ENCODE results near the gene THG1L. TPM values are rescaled to one million over a fixed set of nuclear protein-coding genes. Genes with fewer than 3 reads are reported as not detected.
"Not testable (repeated sequence)": the region's sequence is repeated elsewhere in the genome, so short reads cannot be mapped to it uniquely, and the experiment has no call there.

Gene THG1L
- total RNA-seq, 2 experiments from 2014 or later = 12.4 to 13.4 TPM

DNA sequence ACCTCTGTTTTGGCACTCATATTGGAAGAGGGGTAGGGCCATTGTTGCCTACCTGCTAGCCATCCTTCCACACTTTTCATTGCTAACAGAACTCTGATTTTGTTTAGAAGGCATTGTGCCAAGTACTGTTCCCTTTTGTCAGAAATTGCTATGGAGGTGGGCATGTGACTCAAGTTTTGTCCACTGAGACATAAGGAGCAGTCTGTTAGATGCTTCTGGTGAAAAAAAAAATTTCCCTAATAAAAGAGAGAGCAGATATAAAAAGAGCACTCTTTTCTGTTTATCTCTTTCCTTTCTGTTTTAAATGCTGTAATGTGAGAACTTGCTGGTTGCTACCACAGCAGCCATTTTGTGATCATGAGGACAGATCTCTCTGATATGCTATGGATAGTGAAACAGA, 21.9 kb upstream of the THG1L start:
- no peak overlapping the region for H3K27ac Mint-ChIP-seq
- H3K9me3 Mint-ChIP-seq (ENCODE audit: insufficient read depth) = no peaks in the 10 kb centered on the region
- ATAC-seq (no peak), DNase-seq (no peak)
- H3K4me1 Mint-ChIP-seq (ENCODE audit: low read depth) = no peaks in the 10 kb centered on the region
- CTCF ChIA-PET = no interaction called here
- POLR2A ChIA-PET = no interaction called here
- H3K4me3 Mint-ChIP-seq = no peak overlapping the region
- H3K27me3 Mint-ChIP-seq (ENCODE audit: low read depth) = peaks cover 17% of the 10 kb centered on the region
- no peaks in the 10 kb centered on the region for H3K36me3 Mint-ChIP-seq (ENCODE audit: low read depth)

- peaks cover 8% of the 10 kb centered on the region for H3K27me3 Mint-ChIP-seq (ENCODE audit: low read depth)
- H3K4me3 Mint-ChIP-seq = no peak overlapping the region
- CTCF ChIA-PET = no interaction called here
- DNase-seq (no peak), ATAC-seq (no peak)
- no peaks in the 10 kb centered on the region for H3K4me1 Mint-ChIP-seq (ENCODE audit: low read depth)
- no peaks in the 10 kb centered on the region for H3K9me3 Mint-ChIP-seq (ENCODE audit: insufficient read depth)
- H3K36me3 Mint-ChIP-seq (ENCODE audit: low read depth) = no peaks in the 10 kb centered on the region
- POLR2A ChIA-PET = no interaction called here
- H3K27ac Mint-ChIP-seq = no peak overlapping the region
Observed at GRCh38 chr5:157710431-157710830, 20.8 kb upstream of the THG1L start.

- CTCF ChIA-PET = no interaction called here
Observed at GRCh38 chr5:157710882-157711281, 20.3 kb upstream of the THG1L start.

DNA sequence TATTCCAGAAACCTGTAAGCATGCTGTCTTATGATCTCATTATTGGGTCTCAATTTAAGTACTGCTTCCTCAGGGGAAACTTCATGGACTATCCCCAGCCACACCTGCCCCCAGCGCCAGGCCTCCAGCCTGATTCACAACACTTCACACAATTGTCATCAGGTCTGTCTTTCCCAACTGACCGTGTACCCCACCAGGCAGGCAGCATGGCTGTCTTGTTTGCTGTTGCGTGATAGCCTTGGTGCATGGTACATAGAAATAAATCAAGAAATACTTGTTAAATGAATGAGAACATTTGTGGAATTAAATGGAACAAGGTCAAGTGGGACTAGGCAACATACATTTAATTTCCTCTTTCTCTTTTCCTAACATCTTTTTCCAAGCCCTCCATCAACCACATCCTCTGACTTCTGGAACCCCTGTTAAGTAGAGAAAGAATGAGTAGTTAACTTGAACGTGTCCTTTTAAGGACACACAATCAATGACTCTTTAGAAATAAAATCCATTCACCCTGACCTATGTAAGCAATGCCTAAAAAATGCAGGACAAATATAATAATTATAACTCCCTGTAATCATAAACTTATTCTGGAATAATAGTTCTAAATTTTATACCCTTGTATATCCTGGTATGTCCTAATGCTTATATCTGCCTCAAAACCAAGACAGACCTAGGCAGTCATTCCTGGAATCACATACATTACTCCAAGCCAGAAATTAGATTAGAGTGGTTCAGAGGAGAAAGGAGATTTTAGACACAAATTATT, 17.2 kb upstream of the THG1L start:
- no peak overlapping the region for H3K27ac Mint-ChIP-seq
- POLR2A ChIA-PET = no interaction called here

More at GRCh38 chr5:157710882-157711281, 20.3 kb upstream of the THG1L start:
- POLR2A ChIA-PET = no interaction called here
- Mint-ChIP-seq H3K4me3 (no peak overlapping the region), H3K36me3 (ENCODE audit: low read depth) (no peaks in the 10 kb centered on the region), H3K27me3 (ENCODE audit: low read depth) (peaks cover 8% of the 10 kb centered on the region), H3K27ac (no peak overlapping the region), H3K4me1 (ENCODE audit: low read depth) (no peaks in the 10 kb centered on the region), H3K9me3 (ENCODE audit: insufficient read depth) (no peaks in the 10 kb centered on the region)
- ATAC-seq (no peak), DNase-seq (no peak)

GRCh38 chr5:157714596-157714864, 16.7 kb upstream of the THG1L start:
- H3K4me1 Mint-ChIP-seq (ENCODE audit: low read depth) = peaks cover 23% of the 10 kb centered on the region
- ATAC-seq = no peak
- H3K36me3 Mint-ChIP-seq (ENCODE audit: low read depth) = no peaks in the 10 kb centered on the region
- H3K4me3 Mint-ChIP-seq = no peak overlapping the region
- no peaks in the 10 kb centered on the region for H3K9me3 Mint-ChIP-seq (ENCODE audit: insufficient read depth)
- CTCF ChIA-PET = no interaction called here
- DNase-seq = no peak
- peaks cover under 1% of the 10 kb centered on the region for H3K27me3 Mint-ChIP-seq (ENCODE audit: low read depth)
- POLR2A ChIA-PET = no interaction called here
- no peak overlapping the region for H3K27ac Mint-ChIP-seq

More for the DNA sequence above, 17.2 kb upstream of the THG1L start:
- no peak overlapping the region for H3K4me3 Mint-ChIP-seq
- DNase-seq (no peak), ATAC-seq (no peak)
- no peaks in the 10 kb centered on the region for H3K36me3 Mint-ChIP-seq (ENCODE audit: low read depth)
- CTCF ChIA-PET = no interaction called here
- H3K4me1 Mint-ChIP-seq (ENCODE audit: low read depth) = peaks cover 23% of the 10 kb centered on the region
- peaks cover 2% of the 10 kb centered on the region for H3K27me3 Mint-ChIP-seq (ENCODE audit: low read depth)
- H3K9me3 Mint-ChIP-seq (ENCODE audit: insufficient read depth) = no peaks in the 10 kb centered on the region

DNA sequence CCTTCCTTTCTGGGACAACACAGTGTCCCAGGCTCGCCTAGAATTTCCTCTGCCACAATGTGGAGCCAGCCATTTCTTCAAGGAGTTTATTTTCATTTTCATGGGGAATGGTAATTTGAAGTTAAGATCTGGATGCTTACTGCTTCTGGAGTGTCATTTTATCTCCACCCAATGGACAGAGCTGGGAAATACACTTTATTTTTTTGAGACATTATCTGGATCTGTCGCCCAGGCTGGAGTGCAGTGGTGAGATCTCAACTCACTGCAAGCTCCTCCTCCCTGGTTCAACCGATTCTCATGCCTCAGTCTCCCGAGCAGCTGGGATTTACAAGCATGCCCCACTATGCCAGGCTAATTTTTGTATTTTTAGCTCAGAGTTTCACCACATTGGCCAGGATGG, 12.7 kb upstream of the THG1L start:
- Mint-ChIP-seq H3K4me3 (no peak overlapping the region), H3K9me3 (ENCODE audit: insufficient read depth) (no peaks in the 10 kb centered on the region), H3K4me1 (ENCODE audit: low read depth) (peaks cover 26% of the 10 kb centered on the region), H3K27ac (peak overlapping the region; percentile 66), H3K27me3 (ENCODE audit: low read depth) (peaks cover under 1% of the 10 kb centered on the region), H3K36me3 (ENCODE audit: low read depth) (no peaks in the 10 kb centered on the region)
- DNase-seq = peak; percentile 34
- CTCF ChIA-PET = interaction anchor here (0.6 to 4.2 kb wide), 47 partner anchors 10 to 400 kb away, joined by 3 to 49 read pairs (median 4); partner anchors contain the start of genes LSM11 and THG1L
- peak; percentile 92 for ATAC-seq
- POLR2A ChIA-PET = interaction anchor here (0.6 to 0.7 kb wide), 2 partner anchors 25 to 385 kb away, joined by 3 read pairs; partner anchors contain the start of gene LSM11

GRCh38 chr5:157719245-157719644, 12.0 kb upstream of the THG1L start:
- Mint-ChIP-seq H3K4me3 (no peak overlapping the region), H3K36me3 (ENCODE audit: low read depth) (no peaks in the 10 kb centered on the region), H3K4me1 (ENCODE audit: low read depth) (peaks cover 26% of the 10 kb centered on the region), H3K27ac (no peak overlapping the region), H3K9me3 (ENCODE audit: insufficient read depth) (no peaks in the 10 kb centered on the region), H3K27me3 (ENCODE audit: low read depth) (peaks cover 6% of the 10 kb centered on the region)
- ATAC-seq (no peak), DNase-seq (no peak)
- CTCF ChIA-PET = interaction anchor here (0.7 to 4.2 kb wide), 33 partner anchors 9 to 401 kb away, joined by 3 to 49 read pairs (median 5); partner anchors contain the start of genes LSM11 and THG1L
- POLR2A ChIA-PET = interaction anchor here (0.6 kb wide), 1 partner anchor 324 kb away, joined by 3 read pairs; no protein-coding TSS in a partner anchor

DNA sequence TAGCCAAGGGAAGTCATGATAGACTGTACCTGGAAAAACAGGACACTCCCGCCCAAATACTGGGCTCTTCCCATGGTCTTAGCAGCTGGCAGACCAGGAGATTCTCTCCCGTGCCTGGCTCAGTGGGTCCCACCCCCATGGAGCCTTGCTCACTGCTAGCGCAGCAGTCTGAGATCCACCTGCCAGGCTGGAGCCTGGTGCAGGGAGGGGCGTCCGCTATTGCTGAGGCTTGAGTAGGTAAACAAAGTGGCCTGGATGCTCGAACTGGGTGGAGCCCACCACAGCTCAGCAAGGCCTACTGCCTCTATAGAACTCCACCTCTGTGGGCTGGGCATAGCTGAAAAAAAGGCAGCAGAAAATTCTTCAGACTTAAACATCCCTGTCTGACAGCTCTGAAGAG, 10.1 kb upstream of the THG1L start:
- Mint-ChIP-seq H3K9me3 (ENCODE audit: insufficient read depth) (no peaks in the 10 kb centered on the region), H3K4me1 (ENCODE audit: low read depth) (peaks cover 26% of the 10 kb centered on the region), H3K27ac (no peak overlapping the region), H3K27me3 (ENCODE audit: low read depth) (peaks cover 6% of the 10 kb centered on the region), H3K4me3 (no peak overlapping the region), H3K36me3 (ENCODE audit: low read depth) (peaks cover 3% of the 10 kb centered on the region)
- ATAC-seq (no peak), DNase-seq (no peak)
- CTCF ChIA-PET = interaction anchor here (0.7 to 1.3 kb wide), 2 partner anchors 22 kb away, joined by 3 to 6 read pairs; partner anchors contain the start of gene LSM11
- POLR2A ChIA-PET = no interaction called here

GRCh38 chr5:157722895-157723294, 8.3 kb upstream of the THG1L start:
- H3K9me3 Mint-ChIP-seq (ENCODE audit: insufficient read depth); DNase-seq; ATAC-seq; CTCF ChIA-PET; H3K27ac Mint-ChIP-seq; H3K27me3 Mint-ChIP-seq (ENCODE audit: low read depth); POLR2A ChIA-PET; H3K4me3 Mint-ChIP-seq; H3K36me3 Mint-ChIP-seq (ENCODE audit: low read depth): not testable (repeated sequence)
- peaks cover 14% of the 10 kb centered on the region for H3K4me1 Mint-ChIP-seq (ENCODE audit: low read depth)

DNA sequence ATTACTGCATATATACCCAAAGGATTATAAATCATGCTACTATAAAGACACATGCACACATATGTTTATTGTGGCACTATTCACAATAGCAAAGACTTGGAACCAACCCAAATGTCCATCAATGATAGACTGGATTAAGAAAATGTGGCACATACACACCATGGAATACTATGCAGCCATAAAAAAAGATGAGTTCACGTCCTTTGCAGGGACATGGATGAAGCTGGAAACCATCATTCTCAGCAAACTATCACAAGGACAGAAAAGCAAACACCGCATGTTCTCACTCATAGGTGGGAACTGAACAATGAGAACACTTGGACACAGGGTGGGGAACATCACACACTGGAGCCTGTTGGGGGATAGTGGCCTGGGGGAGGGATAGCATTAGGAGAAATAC, 4.6 kb upstream of the THG1L start:
- ATAC-seq; H3K36me3 Mint-ChIP-seq (ENCODE audit: low read depth); POLR2A ChIA-PET; H3K27me3 Mint-ChIP-seq (ENCODE audit: low read depth); H3K4me3 Mint-ChIP-seq; CTCF ChIA-PET; H3K4me1 Mint-ChIP-seq (ENCODE audit: low read depth); DNase-seq; H3K9me3 Mint-ChIP-seq (ENCODE audit: insufficient read depth); H3K27ac Mint-ChIP-seq: not testable (repeated sequence)

DNA sequence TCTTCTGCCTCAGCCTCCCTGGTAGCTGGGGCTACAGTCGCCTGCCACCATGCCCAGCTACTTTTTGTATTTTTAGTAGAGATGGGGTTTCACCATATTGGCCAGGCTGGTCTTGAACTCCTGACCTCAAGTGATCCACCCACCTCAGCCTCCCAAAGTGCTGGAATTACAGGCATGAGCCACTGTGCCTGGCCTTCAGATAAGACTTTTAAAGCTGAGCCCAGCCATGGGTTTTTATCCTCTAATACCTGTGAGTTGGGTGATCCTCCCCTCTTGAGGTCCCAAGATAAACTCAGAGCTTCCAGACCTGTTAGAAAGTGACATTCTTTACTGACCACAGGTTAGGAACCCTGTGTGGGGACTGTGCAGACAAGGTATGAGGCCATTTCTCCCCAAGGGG, 3.4 kb upstream of the THG1L start:
- CTCF ChIA-PET = interaction anchor here (1.6 to 5.7 kb wide), 2 partner anchors 9 to 15 kb away, joined by 7 to 85 read pairs; partner anchors contain the start of gene LSM11
- ATAC-seq; H3K36me3 Mint-ChIP-seq (ENCODE audit: low read depth); POLR2A ChIA-PET; H3K4me3 Mint-ChIP-seq; H3K9me3 Mint-ChIP-seq (ENCODE audit: insufficient read depth); DNase-seq; H3K27ac Mint-ChIP-seq; H3K27me3 Mint-ChIP-seq (ENCODE audit: low read depth): not testable (repeated sequence)
- H3K4me1 Mint-ChIP-seq (ENCODE audit: low read depth) = peaks cover 17% of the 10 kb centered on the region

- CTCF ChIA-PET = interaction anchor here (1.0 to 5.7 kb wide), 3 partner anchors 12 to 260 kb away, joined by 3 to 85 read pairs (median 19); partner anchors contain the start of gene LSM11
- no peaks in the 10 kb centered on the region for H3K27me3 Mint-ChIP-seq (ENCODE audit: low read depth)
- H3K36me3 Mint-ChIP-seq (ENCODE audit: low read depth) = peaks cover 12% of the 10 kb centered on the region
- POLR2A ChIA-PET = no interaction called here
- peaks cover 20% of the 10 kb centered on the region for H3K4me1 Mint-ChIP-seq (ENCODE audit: low read depth)
- no peak overlapping the region for H3K27ac Mint-ChIP-seq
- DNase-seq = no peak
- no peak for ATAC-seq
- H3K9me3 Mint-ChIP-seq (ENCODE audit: insufficient read depth) = no peaks in the 10 kb centered on the region
- no peak overlapping the region for H3K4me3 Mint-ChIP-seq
Observed at GRCh38 chr5:157729858-157730257, 1.4 kb upstream of the THG1L start.

All from activated CD8-positive, alpha-beta T cell treated with anti-CD3 and anti-CD28 coated beads, Interleukin-2, amount 10 ng/mL, durations not matched to agents 7 days and 5 days (primary cell).